T-helper 2 cell treated with Interferon-gamma antibody and Interleukin-4, amounts not matched to agents 100 ng/mL and 5 ng/mL, for 36 hours (primary cell): ENCODE data around the gene GPR27. TPM values are rescaled to one million over a fixed set of nuclear protein-coding genes. Genes with fewer than 3 reads are reported as not detected.

Experiments
- intact Hi-C: fragments of 100-400 bp; cut with micrococcal nuclease; formaldehyde crosslinking; loops from one replicate; pipeline ENCODE4 v1.15.1; 2023
- total RNA-seq: library from RNA; stranded (reverse); gene quantifications from 2 replicates; pipeline ENCODE4 v1.2.3, GENCODE V29; 2022

GPR27 gene
- total RNA-seq, 1 donor from 2014 or later: 0.50 TPM

GRCh38 chr3:71784914-71785531, 31.4 kb downstream of the GPR27 start, which contains the start of gene PROK2:
TSS of gene PROK2 (minus strand) at chr3:71785148. CDS start at chr3:71785052, 96 bp downstream.
- intact Hi-C loops: loop anchor here (2.0 kb wide), 1 partner anchor 60 kb away; the partner anchor contains the start of gene EIF4E3

- intact Hi-C loops: loop anchor here (2.0 kb wide), 1 partner anchor 61 kb away; the partner anchor contains the start of gene EIF4E3
These were observed 32.0 kb downstream of the GPR27 start for GRCh38 chr3:71785532-71786216.

- intact Hi-C loops: no loop called here
These were observed 32.5 kb downstream of the GPR27 start for GRCh38 chr3:71786217-71786549.

- intact Hi-C loops: no loop called here
These were observed 32.9 kb downstream of the GPR27 start for GRCh38 chr3:71786551-71786950.

- intact Hi-C loops: no loop called here
These were observed 34.3 kb downstream of the GPR27 start for GRCh38 chr3:71787851-71788405.

- intact Hi-C loops: no loop called here
These were observed 36.3 kb downstream of the GPR27 start for GRCh38 chr3:71789922-71790321.

- intact Hi-C loops: no loop called here
These were observed 38.0 kb downstream of the GPR27 start for GRCh38 chr3:71791634-71792033.

- intact Hi-C loops: no loop called here
These were observed 42.6 kb downstream of the GPR27 start for GRCh38 chr3:71796290-71796689.

GRCh38 chr3:71797455-71797854, 43.8 kb downstream of the GPR27 start:
- intact Hi-C loops: no loop called here

GRCh38 chr3:71800023-71800422, 46.4 kb downstream of the GPR27 start:
- intact Hi-C loops: no loop called here

- intact Hi-C loops: no loop called here
These were observed 48.3 kb downstream of the GPR27 start for GRCh38 chr3:71801986-71802385.

GRCh38 chr3:71803248-71803647, 49.6 kb downstream of the GPR27 start:
- intact Hi-C loops: no loop called here

- intact Hi-C loops: no loop called here
These were observed 51.5 kb downstream of the GPR27 start for GRCh38 chr3:71805199-71805598.

GRCh38 chr3:71805691-71806090, 52.0 kb downstream of the GPR27 start:
- intact Hi-C loops: no loop called here

Other genes starting within 250 kb of the GPR27 start
- 113 and 114 TPM in 2 replicates for gene FOXP1, start 170.1 kb upstream of the GPR27 start, total RNA-seq
- gene EIF4E3, start 28.5 kb upstream of the GPR27 start, total RNA-seq: 65.3 and 66.2 TPM in 2 replicates
- gene PROK2, start 31.3 kb downstream of the GPR27 start, total RNA-seq: 0.50 and 0.66 TPM in 2 replicates